Measurements from ENCODE around the gene ADARB1. TPM values are rescaled to one million over a fixed set of nuclear protein-coding genes. Genes with fewer than 3 reads are reported as not detected.

ADARB1 gene
- total and polyA plus RNA-seq, 2 of the 4 experiments (the other 2 are of a cell fraction), result 39.8 to 47.3 TPM

GRCh38 chr21:45249626-45250025 lies 175.2 kb downstream of the ADARB1 start:
- H2BK20ac ChIP-seq (ENCODE audit: low read depth, low read length), result no peak overlapping the region
- no peak overlapping the region for H3K27ac ChIP-seq (ENCODE audit: insufficient read depth, low read length)
- no peak overlapping the region for H2AK5ac ChIP-seq (ENCODE audit: low read depth, low read length)
- no peak overlapping the region for H4K5ac ChIP-seq (ENCODE audit: low read depth, low read length)
- H3K9me3 ChIP-seq (ENCODE audit: control insufficient read depth, insufficient read depth, low read length), result peaks cover 12% of the 10 kb centered on the region
- H2AFZ ChIP-seq (replicated peaks; ENCODE audit: low read length, poor library complexity), result no peak overlapping the region
- H3K27me3 ChIP-seq (ENCODE audit: control insufficient read depth, insufficient read depth, low read length), result peaks cover 27% of the 10 kb centered on the region
- no peak overlapping the region for H3K56ac ChIP-seq (ENCODE audit: extremely low read depth, insufficient read depth, low read length)
- H3K4me2 ChIP-seq (ENCODE audit: low read depth, low read length), result no peak overlapping the region
- no peak for ATAC-seq (ENCODE audit: low read depth)
- H4K20me1 ChIP-seq (ENCODE audit: insufficient read depth, low read length), result no peaks in the 10 kb centered on the region
- H3K9ac ChIP-seq (ENCODE audit: low read depth, low read length), result no peak overlapping the region
- no peak for DNase-seq
- no peaks in the 10 kb centered on the region for H3K9me1 ChIP-seq (ENCODE audit: insufficient read depth, low read length)
- peaks cover 4% of the 10 kb centered on the region for H3K4me1 ChIP-seq (ENCODE audit: control insufficient read depth, insufficient read depth, low read length)
- H3K4ac ChIP-seq (ENCODE audit: low read depth, low read length), result no peak overlapping the region
- H4K91ac ChIP-seq (ENCODE audit: insufficient read depth, low read depth, low read length), result no peak overlapping the region
- in situ Hi-C loops (cut with MboI; ENCODE audit: low sequenced_read_pairs) (no loop called here), intact Hi-C loops (cut with micrococcal nuclease) (no loop called here), dilution Hi-C loops (cut with HindIII; ENCODE audit: low sequenced_read_pairs, unreplicated experiment) (no loop called here)
- H3K18ac ChIP-seq (ENCODE audit: low read depth, low read length), result no peak overlapping the region
- H2BK120ac ChIP-seq (ENCODE audit: low read depth, low read length), result no peak overlapping the region
- H3K36me3 ChIP-seq (ENCODE audit: control insufficient read depth, insufficient read depth, low read length), result no peaks in the 10 kb centered on the region
- TF ChIP-seq FOS (IDR thresholded peaks at IDR 0.05; ENCODE audit: low read depth, low read length) (no peak), CTCF (conservative IDR thresholded peaks at IDR 0.05; ENCODE audit: low read depth, low read length) (no peak), MXI1 (IDR thresholded peaks at IDR 0.05; ENCODE audit: borderline replicate concordance, low read depth, low read length) (no peak), BHLHE40 (IDR thresholded peaks at IDR 0.05; ENCODE audit: low read depth, low read length) (no peak)
- no peak overlapping the region for H4K8ac ChIP-seq (ENCODE audit: low read depth in 2 of 2, low read length in 2 of 2)
- H2BK15ac ChIP-seq (ENCODE audit: low read depth, low read length), result no peak overlapping the region
- ChIA-PET POLR2A (ENCODE audit: unreplicated experiment) (no interaction called here), CTCF (interaction anchor here (2.3 kb wide), 1 partner anchor 109 kb away, joined by 6 read pairs; no protein-coding TSS in a partner anchor)
- no peak overlapping the region for H3K23ac ChIP-seq (ENCODE audit: low read depth, low read length)
- no peak overlapping the region for H2AK9ac ChIP-seq (replicated peaks; ENCODE audit: low read depth, low read length, poor library complexity)
- WGBS, 2 experiments (ENCODE audit: extremely low coverage in 2 of 2, insufficient read length in 1 of 2), result 100% methylated on average over 1 of the region's 6 CpGs; no CpG with 5 or more reads in 1 of the 2 experiments
- H3K14ac ChIP-seq (replicated peaks; ENCODE audit: low read depth, low read length), result no peak overlapping the region
- H2BK5ac ChIP-seq (ENCODE audit: low read depth, low read length, poor library complexity, severe bottlenecking), result no peak overlapping the region
- no peaks in the 10 kb centered on the region for H3K79me1 ChIP-seq (ENCODE audit: low read depth in 1 of 2, low read length in 2 of 2)
- no TSS peak for BruUV-seq (replicated peaks)
- no peak overlapping the region for H3K4me3 ChIP-seq (ENCODE audit: insufficient read depth, low read depth, low read length)

All from IMR-90 (cell line).